Karpas-422 (cell line): ENCODE data around the gene COQ7. TPM values are rescaled to one million over a fixed set of nuclear protein-coding genes. Genes with fewer than 3 reads are reported as not detected.

Source experiments
- DNase-seq: peaks from one replicate; pipeline ENCODE4 v3.0.0-alpha.2; 2015
- H2AFZ ChIP-seq: fragments of 200-600 bp; sonication (generic); 2 replicates; pipeline ENCODE4 v1.6.1; 2014; ENCODE audit warnings: antibody characterized with exemption, low read length, mixed read lengths
- H3K27ac ChIP-seq: fragments of 200-600 bp; sonication (generic); 2 replicates; pipeline ENCODE4 v1.5.1; 2014; ENCODE audit warnings: mild to moderate bottlenecking, low read length, moderate library complexity
- H3K27me3 ChIP-seq: fragments of 200-600 bp; sonication (generic); 2 replicates; pipeline ENCODE4 v1.6.1; 2014; ENCODE audit warnings: low read length, mixed read lengths
- H3K36me3 ChIP-seq: fragments of 200-600 bp; sonication (generic); 2 replicates; pipeline ENCODE4 v1.6.1; 2014; ENCODE audit warnings: low read length, mixed read lengths; ENCODE audit not compliant: insufficient read depth
- H3K4me1 ChIP-seq: fragments of 200-600 bp; sonication (generic); 2 replicates; pipeline ENCODE4 v1.6.1; 2014; ENCODE audit warnings: mild to moderate bottlenecking, low read length, mixed read lengths
- H3K4me2 ChIP-seq: fragments of 200-600 bp; sonication (generic); 2 replicates; pipeline ENCODE4 v1.6.1; 2014; ENCODE audit warnings: low read length, low read depth, mild to moderate bottlenecking; ENCODE audit not compliant: poor library complexity, severe bottlenecking
- H3K4me3 ChIP-seq: fragments of 200-600 bp; sonication (generic); 2 replicates; pipeline ENCODE4 v1.5.1; 2014; ENCODE audit warnings: mild to moderate bottlenecking, antibody characterized with exemption, low read length, mixed read lengths
- H3K79me2 ChIP-seq: fragments of 200-600 bp; sonication (generic); 2 replicates; pipeline ENCODE4 v1.6.1; 2014; ENCODE audit warnings: mild to moderate bottlenecking, low read length, mixed read lengths
- H3K9ac ChIP-seq: fragments of 200-600 bp; sonication (generic); 2 replicates; pipeline ENCODE4 v1.6.0; 2014; ENCODE audit warnings: low read length
- H3K9me2 ChIP-seq: fragments of 200-600 bp; sonication (generic), shearing (Covaris generic); replicated peaks from 2 replicates; pipeline ENCODE4 v1.6.0; 2014; ENCODE audit warnings: mild to moderate bottlenecking, low read length, moderate library complexity; ENCODE audit not compliant: insufficient read depth
- H3K9me3 ChIP-seq: fragments of 300-700, 200-600 bp; sonication (generic); 2 replicates; pipeline ENCODE4 v1.6.1; 2014; ENCODE audit warnings: low read length, mixed read lengths
- H4K20me1 ChIP-seq: fragments of 200-600 bp; sonication (generic); 2 replicates; pipeline ENCODE4 v1.6.1; 2014; ENCODE audit warnings: mild to moderate bottlenecking, antibody characterized with exemption, low read length, low read depth; ENCODE audit not compliant: insufficient read depth
- total RNA-seq: library from RNA; depleted of rRNA; stranded (reverse); fragments of >200 nt; shearing (Covaris generic); gene quantifications from 2 replicates; pipeline ENCODE4 v1.2.3, GENCODE V29; 2014; ENCODE audit warnings: low replicate concordance

The COQ7 gene
- total RNA-seq, 1 experiment from 2014 or later, result 6.1 TPM

DNA sequence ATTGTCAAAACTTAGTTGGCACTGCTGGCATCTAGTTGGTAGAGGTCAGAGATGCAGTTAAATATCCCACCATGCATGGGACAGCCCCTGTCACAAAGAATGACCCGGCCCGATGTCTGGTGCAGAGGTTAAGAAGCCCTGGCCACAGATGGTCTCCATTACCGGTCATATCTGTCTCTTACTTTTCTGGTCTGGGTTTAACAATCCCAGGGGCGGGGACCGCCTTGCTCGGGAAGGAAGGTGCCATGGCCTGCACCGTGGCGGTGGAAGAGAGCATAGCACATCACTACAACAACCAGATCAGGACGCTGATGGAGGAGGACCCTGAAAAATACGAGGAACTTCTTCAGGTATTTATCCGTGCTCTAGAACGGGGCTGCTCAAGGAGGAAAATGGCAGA, 8.1 kb downstream of the COQ7 start:
- Histone ChIP-seq H3K79me2 (no peaks in the 10 kb centered on the region), H3K4me2 (no peak overlapping the region), H2AFZ (no peak overlapping the region), H3K36me3 (no peaks in the 10 kb centered on the region), H3K27ac (no peak overlapping the region), H3K9me3 (no peaks in the 10 kb centered on the region), H3K9me2 (no peaks in the 10 kb centered on the region), H3K4me1 (no peaks in the 10 kb centered on the region), H3K9ac (no peak overlapping the region), H3K27me3 (no peaks in the 10 kb centered on the region), H3K4me3 (no peak overlapping the region), H4K20me1 (no peaks in the 10 kb centered on the region)
- DNase-seq, result no peak

DNA sequence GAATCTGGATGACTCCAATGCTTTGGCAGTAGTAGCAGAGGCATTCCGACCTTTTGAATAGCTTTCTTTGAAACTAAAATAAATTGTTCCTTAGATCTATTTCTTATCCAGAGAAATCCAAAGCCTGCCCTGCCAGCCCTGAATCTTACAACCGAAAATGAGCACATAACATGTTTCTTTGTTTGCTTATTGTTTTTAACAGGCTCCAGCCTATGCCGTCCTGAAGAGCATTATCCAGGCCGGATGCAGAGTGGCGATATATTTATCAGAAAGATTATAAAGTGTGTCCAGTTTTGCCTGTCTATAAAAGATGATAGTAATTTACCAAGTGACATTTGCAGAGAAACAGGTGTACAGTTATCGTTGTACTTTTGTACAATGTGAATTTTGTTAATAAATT, 10.5 kb downstream of the COQ7 start:
- Histone ChIP-seq H4K20me1 (no peaks in the 10 kb centered on the region), H3K9me3 (no peaks in the 10 kb centered on the region), H3K4me1 (no peaks in the 10 kb centered on the region), H3K4me2 (no peak overlapping the region), H3K27ac (no peak overlapping the region), H3K4me3 (no peak overlapping the region), H2AFZ (no peak overlapping the region), H3K27me3 (no peaks in the 10 kb centered on the region), H3K9me2 (no peaks in the 10 kb centered on the region), H3K36me3 (no peaks in the 10 kb centered on the region), H3K9ac (no peak overlapping the region), H3K79me2 (no peaks in the 10 kb centered on the region)
- DNase-seq, result no peak

DNA sequence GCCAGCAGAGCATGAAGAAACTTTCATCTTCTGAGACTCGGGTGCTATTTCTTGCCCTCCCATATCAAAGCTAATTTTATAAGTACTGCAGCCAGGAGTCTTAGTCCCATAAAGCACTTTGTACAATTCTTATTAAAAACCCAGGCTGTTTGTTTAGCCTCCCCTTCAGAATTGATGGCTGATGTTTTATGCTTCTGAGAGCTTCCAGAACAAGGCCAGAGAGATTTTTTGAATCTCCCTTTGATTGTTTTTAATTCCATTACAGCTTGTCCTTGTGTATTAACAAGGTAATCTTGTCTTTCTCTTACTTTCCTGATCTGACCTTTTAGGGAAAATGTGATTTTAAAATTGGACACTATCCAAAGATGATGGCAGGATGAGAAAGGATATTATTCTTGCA, 16.3 kb downstream of the COQ7 start:
- no peak overlapping the region for H3K4me2 ChIP-seq
- H3K9me3 ChIP-seq, result no peaks in the 10 kb centered on the region
- no peaks in the 10 kb centered on the region for H4K20me1 ChIP-seq
- no peak overlapping the region for H2AFZ ChIP-seq
- H3K36me3 ChIP-seq, result no peaks in the 10 kb centered on the region
- H3K4me1 ChIP-seq, result peaks cover 3% of the 10 kb centered on the region; the same call in 1 of the 2 replicates
- DNase-seq, result peak; percentile 14
- no peak overlapping the region for H3K27ac ChIP-seq
- H3K9ac ChIP-seq, result no peak overlapping the region
- H3K9me2 ChIP-seq, result no peaks in the 10 kb centered on the region
- H3K4me3 ChIP-seq, result no peak overlapping the region
- H3K79me2 ChIP-seq, result no peaks in the 10 kb centered on the region
- no peaks in the 10 kb centered on the region for H3K27me3 ChIP-seq

DNA sequence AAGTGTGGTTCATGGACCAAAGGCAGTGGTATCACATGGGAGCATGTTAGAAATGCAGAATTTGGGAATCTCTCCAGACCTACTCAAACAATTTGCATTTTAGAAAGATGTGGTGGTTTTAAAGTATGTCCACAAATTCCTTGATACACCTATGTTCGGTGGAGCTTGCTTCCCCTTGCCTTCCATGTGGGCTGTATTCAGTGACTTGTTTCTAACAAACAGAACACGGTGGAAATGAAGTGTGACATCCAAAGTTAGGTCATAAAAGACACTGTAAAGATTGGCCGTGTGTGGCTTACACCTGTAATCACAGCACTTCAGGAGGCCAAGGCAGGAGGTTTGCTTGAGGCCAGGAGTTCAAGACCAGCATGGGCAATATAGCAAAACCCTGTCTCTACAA, 16.7 kb downstream of the COQ7 start:
- Histone ChIP-seq H4K20me1 (no peaks in the 10 kb centered on the region), H3K4me3 (no peak overlapping the region), H3K9ac (no peak overlapping the region), H3K4me1 (peaks cover 3% of the 10 kb centered on the region; the same call in 1 of the 2 replicates), H3K27ac (no peak overlapping the region), H3K79me2 (no peaks in the 10 kb centered on the region), H3K9me3 (no peaks in the 10 kb centered on the region), H3K9me2 (no peaks in the 10 kb centered on the region), H2AFZ (no peak overlapping the region), H3K27me3 (no peaks in the 10 kb centered on the region), H3K4me2 (no peak overlapping the region), H3K36me3 (no peaks in the 10 kb centered on the region)
- peak; percentile 31 for DNase-seq

DNA sequence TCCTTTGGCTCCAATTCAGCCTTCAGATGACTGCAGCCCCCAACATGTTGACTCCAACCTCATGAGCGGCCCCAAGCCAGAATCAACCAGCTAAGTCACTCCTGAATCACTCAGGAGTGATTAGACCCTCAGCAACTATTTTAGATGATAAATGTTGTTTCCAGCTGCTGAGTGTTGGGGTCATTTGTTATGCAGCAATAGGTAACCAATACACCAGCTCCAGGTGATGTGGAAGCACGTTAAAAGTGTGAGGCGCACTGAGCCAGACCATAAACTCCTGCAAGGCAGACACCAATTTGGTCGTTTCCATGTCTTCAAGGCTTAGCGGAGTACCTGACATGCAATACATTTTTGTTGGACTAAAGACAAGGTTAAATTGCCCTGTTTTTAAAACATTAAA, 17.5 kb downstream of the COQ7 start:
- Histone ChIP-seq H3K27ac (no peak overlapping the region), H2AFZ (no peak overlapping the region), H3K36me3 (no peaks in the 10 kb centered on the region), H3K4me1 (peaks cover 3% of the 10 kb centered on the region; the same call in 1 of the 2 replicates), H4K20me1 (no peaks in the 10 kb centered on the region), H3K79me2 (no peaks in the 10 kb centered on the region), H3K4me2 (no peak overlapping the region), H3K27me3 (no peaks in the 10 kb centered on the region), H3K9ac (no peak overlapping the region), H3K9me2 (no peaks in the 10 kb centered on the region), H3K4me3 (no peak overlapping the region), H3K9me3 (no peaks in the 10 kb centered on the region)
- DNase-seq, result peak; percentile 4

DNA sequence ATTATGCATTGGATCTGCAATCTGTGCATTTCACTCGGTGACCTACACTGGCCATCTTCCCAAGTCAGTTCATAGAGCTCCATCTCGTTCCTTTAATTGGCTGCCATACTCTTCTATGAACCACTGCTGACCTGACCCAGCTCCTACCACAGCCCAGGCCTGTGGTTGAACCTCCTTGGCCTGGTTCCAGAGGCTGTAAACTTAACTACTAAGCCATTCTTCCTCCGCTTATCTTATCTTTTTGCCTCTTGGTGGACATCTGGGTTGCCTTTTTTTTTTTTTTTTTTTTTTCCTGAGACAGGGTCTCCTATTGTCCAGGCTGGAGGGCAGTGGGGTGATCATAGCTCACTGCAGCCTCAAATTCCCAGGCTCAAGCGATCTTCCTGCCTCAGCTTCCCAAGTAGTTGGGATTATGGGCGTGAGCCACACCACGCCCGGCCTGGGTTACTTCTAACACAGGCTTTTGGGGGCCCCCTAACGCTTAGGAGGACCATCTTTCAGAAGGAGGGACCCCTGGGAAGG, 18.3 kb downstream of the COQ7 start:
- Histone ChIP-seq H3K4me3 (no peak overlapping the region), H3K27me3 (no peaks in the 10 kb centered on the region), H3K36me3 (no peaks in the 10 kb centered on the region), H2AFZ (no peak overlapping the region), H3K79me2 (no peaks in the 10 kb centered on the region), H3K4me2 (no peak overlapping the region), H3K9me3 (no peaks in the 10 kb centered on the region), H3K9ac (no peak overlapping the region), H4K20me1 (no peaks in the 10 kb centered on the region), H3K27ac (no peak overlapping the region), H3K9me2 (no peaks in the 10 kb centered on the region), H3K4me1 (peaks cover 3% of the 10 kb centered on the region; the same call in 1 of the 2 replicates)
- DNase-seq, result peak; percentile 39

DNA sequence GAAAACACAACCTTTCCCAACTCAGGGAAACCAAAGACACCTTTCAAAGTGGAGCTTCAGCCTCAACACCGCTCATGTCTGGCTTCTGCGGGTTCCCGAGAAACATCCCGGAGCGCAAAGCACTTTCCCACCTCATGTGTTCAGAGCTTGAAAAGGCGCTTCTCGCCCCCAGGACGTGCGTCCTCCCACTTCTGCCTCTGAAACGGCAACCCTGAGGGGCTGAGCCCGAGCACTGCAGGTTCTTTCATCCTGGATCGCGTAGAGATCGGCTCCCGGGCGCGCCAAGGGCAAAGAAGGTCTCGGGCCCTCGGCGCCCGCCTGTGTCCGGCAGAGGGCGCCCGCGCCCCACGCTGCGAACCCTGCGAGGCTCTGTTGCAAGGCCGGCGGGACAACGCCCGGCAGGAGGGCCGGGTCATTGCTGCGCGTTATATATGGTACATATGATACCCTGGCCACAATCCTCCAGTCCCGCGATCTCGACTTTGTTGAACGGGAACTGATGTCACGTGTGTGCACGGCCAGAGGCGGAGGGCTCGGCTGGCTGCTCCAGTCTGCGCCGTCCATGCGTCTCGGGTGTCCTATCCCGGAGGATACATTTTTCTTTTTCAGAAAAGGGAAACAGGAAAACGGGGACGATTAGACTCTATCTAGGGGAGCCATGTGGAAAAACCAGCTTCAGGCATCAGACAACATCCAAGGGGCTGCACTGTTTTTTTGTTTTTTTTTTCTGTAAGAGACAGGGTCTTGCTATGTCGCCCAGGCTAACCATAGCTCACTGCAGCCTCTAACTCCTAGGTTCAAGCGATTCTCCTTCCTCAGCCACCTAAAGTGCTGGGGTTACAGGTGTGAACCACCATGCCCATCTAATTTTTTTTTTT, 19.1 kb downstream of the COQ7 start:
- Histone ChIP-seq H3K9me2 (no peaks in the 10 kb centered on the region), H3K4me3 (no peak overlapping the region)

DNA sequence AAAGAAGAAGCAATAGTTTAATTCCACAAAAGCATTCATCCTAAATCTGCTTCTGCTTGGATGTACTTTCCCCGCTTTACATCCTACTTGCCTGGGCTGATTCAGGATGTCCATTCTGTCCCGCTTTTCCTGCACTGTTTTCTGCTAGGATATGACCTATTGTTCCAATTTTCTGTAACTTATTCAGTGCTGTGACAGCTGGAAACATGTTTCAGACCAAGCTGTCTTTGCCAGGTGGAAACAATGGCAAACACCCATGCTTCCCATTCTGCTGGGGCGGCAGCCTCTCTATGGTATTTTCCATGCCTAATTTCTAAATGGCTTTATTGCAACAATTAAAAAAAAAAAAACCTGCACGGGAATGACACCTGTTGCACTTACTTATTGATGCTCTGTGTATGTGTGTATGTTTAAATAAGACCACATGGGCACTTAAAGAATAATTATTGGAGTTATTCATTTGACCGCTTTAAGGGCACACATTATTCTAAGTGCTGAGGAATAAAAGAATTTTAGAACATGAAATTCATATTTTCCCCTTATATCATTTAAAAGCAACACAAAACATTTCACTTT, 21.0 kb downstream of the COQ7 start:
- DNase-seq, result peak; percentile 24
- H3K27ac ChIP-seq, result no peak overlapping the region

More for the DNA sequence above, 19.1 kb downstream of the COQ7 start:
- DNase-seq, result peak; percentile 89
- Histone ChIP-seq H3K27me3 (no peaks in the 10 kb centered on the region), H3K4me2 (peak overlapping the region; percentile 47), H3K36me3 (no peaks in the 10 kb centered on the region), H3K9me3 (no peaks in the 10 kb centered on the region), H3K79me2 (no peaks in the 10 kb centered on the region), H3K4me1 (peaks cover 3% of the 10 kb centered on the region; the same call in 1 of the 2 replicates), H2AFZ (peak overlapping the region; percentile 71; the same call in 1 of the 2 replicates), H4K20me1 (no peaks in the 10 kb centered on the region), H3K9ac (0 out of 2 replicates have a peak overlapping the region, but pooled peaks have one; percentile 20), H3K27ac (no peak overlapping the region)

More for the DNA sequence above, 21.0 kb downstream of the COQ7 start:
- no peaks in the 10 kb centered on the region for H3K9me2 ChIP-seq
- H3K4me3 ChIP-seq, result no peak overlapping the region
- no peaks in the 10 kb centered on the region for H3K36me3 ChIP-seq
- no peak overlapping the region for H2AFZ ChIP-seq
- H3K4me2 ChIP-seq, result no peak overlapping the region
- H3K9ac ChIP-seq, result no peak overlapping the region
- no peaks in the 10 kb centered on the region for H4K20me1 ChIP-seq
- no peaks in the 10 kb centered on the region for H3K9me3 ChIP-seq
- H3K79me2 ChIP-seq, result no peaks in the 10 kb centered on the region
- peaks cover 3% of the 10 kb centered on the region; the same call in 1 of the 2 replicates for H3K4me1 ChIP-seq
- H3K27me3 ChIP-seq, result no peaks in the 10 kb centered on the region
